ENCODE results near the gene DUSP22.

DNA sequence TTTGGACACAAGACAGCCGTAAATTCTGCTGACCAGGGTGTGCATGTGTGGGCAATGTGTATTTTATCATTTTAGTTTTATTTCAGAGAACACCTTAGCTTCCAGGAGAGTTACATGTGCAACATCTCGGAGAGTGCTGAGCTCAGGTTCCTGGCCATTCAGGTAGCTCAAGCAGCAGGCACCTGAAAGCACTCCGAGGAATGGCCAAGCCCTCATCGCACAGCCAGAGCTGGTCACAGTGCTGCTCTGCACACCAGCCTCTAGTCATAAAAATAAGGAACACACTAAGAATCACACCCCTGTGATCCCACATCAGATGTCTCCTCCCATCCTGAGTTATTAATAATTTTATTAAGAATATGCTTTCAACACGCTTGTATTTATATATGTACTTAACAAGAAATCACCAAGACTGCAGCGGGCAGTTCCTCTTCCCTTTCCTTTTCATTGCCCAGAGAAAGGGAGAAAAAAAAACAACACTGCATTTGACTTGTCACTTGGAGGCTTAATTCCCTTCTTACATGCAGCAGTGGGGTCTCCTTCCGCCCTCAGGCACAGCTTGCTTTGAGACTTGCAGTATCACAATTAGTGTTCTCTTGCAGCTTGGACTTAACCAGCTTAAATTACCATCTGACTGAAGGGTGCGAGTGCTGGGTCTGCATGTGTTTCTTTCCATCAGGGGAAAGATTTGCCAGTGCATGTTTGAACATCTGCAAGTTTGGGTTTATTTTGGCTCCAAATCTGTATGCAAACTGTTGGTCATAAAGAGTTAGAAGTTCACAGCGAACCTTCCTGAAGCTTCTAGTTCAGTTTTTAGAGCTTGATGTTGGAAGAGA, 63.3 kb downstream of the DUSP22 start:
- TF ChIP-seq, protein P1, sequence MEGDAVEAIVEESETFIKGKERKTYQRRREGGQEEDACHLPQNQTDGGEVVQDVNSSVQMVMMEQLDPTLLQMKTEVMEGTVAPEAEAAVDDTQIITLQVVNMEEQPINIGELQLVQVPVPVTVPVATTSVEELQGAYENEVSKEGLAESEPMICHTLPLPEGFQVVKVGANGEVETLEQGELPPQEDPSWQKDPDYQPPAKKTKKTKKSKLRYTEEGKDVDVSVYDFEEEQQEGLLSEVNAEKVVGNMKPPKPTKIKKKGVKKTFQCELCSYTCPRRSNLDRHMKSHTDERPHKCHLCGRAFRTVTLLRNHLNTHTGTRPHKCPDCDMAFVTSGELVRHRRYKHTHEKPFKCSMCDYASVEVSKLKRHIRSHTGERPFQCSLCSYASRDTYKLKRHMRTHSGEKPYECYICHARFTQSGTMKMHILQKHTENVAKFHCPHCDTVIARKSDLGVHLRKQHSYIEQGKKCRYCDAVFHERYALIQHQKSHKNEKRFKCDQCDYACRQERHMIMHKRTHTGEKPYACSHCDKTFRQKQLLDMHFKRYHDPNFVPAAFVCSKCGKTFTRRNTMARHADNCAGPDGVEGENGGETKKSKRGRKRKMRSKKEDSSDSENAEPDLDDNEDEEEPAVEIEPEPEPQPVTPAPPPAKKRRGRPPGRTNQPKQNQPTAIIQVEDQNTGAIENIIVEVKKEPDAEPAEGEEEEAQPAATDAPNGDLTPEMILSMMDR (IDR thresholded peaks at IDR 0.05; ENCODE audit: poor library complexity) = no peak
- no peak for TF ChIP-seq EZH2 (IDR thresholded peaks at IDR 0.05; ENCODE audit: borderline replicate concordance)

All from hepatocyte (in vitro differentiated cells).